Muscle of arm (tissue), 12 donors: Measurements from ENCODE around the gene PEMT. TPM values are rescaled to one million over a fixed set of nuclear protein-coding genes. Genes with fewer than 3 reads are reported as not detected.

Source experiments
- DNase-seq: peaks from one replicate; pipeline ENCODE4 v3.0.0-alpha.2; 2013
- polyA plus RNA-seq, 12 donors: library from polyadenylated mRNA; unstranded; fragments of 120-200 nt; gene quantifications; one replicate each; pipeline ENCODE4 v1.2.1, GENCODE V29; 2013; ENCODE audit not compliant: insufficient read length in 12 of 12

Gene PEMT
- polyA plus RNA-seq, 12 donors = 19.8 to 41.5 (median 22.6) TPM; not detected in 1

GRCh38 chr17:17515934-17516930 is 75.3 kb downstream of the PEMT start:
- no peak for DNase-seq

GRCh38 chr17:17514993-17515933 is 76.2 kb downstream of the PEMT start:
- no peak for DNase-seq

GRCh38 chr17:17514361-17514992 is 77.0 kb downstream of the PEMT start:
- DNase-seq = no peak

GRCh38 chr17:17513626-17514025 is 77.9 kb downstream of the PEMT start:
- DNase-seq = no peak

GRCh38 chr17:17512866-17513265 is 78.6 kb downstream of the PEMT start:
- DNase-seq = no peak

GRCh38 chr17:17511881-17512858 is 79.3 kb downstream of the PEMT start:
- DNase-seq = no peak

- no peak for DNase-seq
Observed at GRCh38 chr17:17511293-17511741, 80.2 kb downstream of the PEMT start.

- DNase-seq = no peak
Observed at GRCh38 chr17:17510456-17511292, 80.8 kb downstream of the PEMT start.

GRCh38 chr17:17509601-17510425 is 81.7 kb downstream of the PEMT start:
- DNase-seq = no peak

- DNase-seq = no peak
Observed at GRCh38 chr17:17508646-17509591, 82.6 kb downstream of the PEMT start.

GRCh38 chr17:17508019-17508535 is 83.4 kb downstream of the PEMT start:
- DNase-seq = no peak

- no peak for DNase-seq
Observed at GRCh38 chr17:17507465-17508011, 84.0 kb downstream of the PEMT start.

- no peak for DNase-seq
Observed at GRCh38 chr17:17506893-17507464, 84.5 kb downstream of the PEMT start.

- DNase-seq = no peak
Observed at GRCh38 chr17:17506181-17506741, 85.2 kb downstream of the PEMT start.

- no peak for DNase-seq
Observed at GRCh38 chr17:17505610-17506171, 85.8 kb downstream of the PEMT start.

- no peak for DNase-seq
Observed at GRCh38 chr17:17505151-17505550, 86.4 kb downstream of the PEMT start.
